IMR-90 (cell line): ENCODE results near the gene PPP1R12C. TPM values are rescaled to one million over a fixed set of nuclear protein-coding genes. Genes with fewer than 3 reads are reported as not detected.

Source experiments
- ATAC-seq: fragments of 200-7000 bp; cut with Tn5 transposase; 2 replicates; pipeline ENCODE4 v1.9.1; 2020; ENCODE audit warnings: low read depth, mild to moderate bottlenecking, moderate library complexity
- BruUV-seq: library from RNA; stranded (reverse); fragments of 400-500 nt; replicated peaks from 2 replicates; lab custom pipeline; 2021; lab: Mats Ljungman, UMichigan
- CTCF ChIA-PET: fragments of 300-600 bp; formaldehyde crosslinking; extraction: SDS; loops from one replicate; lab custom pipeline; 2021; ENCODE audit warnings: antibody characterized with exemption; lab: Yijun Ruan, JAX
- POLR2A ChIA-PET: fragments of 300-600 bp; sonication (Branson Sonifier 250); formaldehyde crosslinking; loops from one replicate; lab custom pipeline; 2022; ENCODE audit warnings: antibody characterized with exemption; ENCODE audit not compliant: unreplicated experiment; lab: Charles Lee
- DNase-seq: peaks from one replicate; pipeline ENCODE4 v3.0.0; 2013
- H2AFZ ChIP-seq: replicated peaks from 2 replicates; pipeline ENCODE3; 2013; ENCODE audit warnings: low read length, mild to moderate bottlenecking; ENCODE audit not compliant: poor library complexity
- H2AK5ac ChIP-seq: 2 replicates; pipeline ENCODE4 v1.6.1; 2013; ENCODE audit warnings: low read depth, low read length, inconsistent platforms
- H2AK9ac ChIP-seq: replicated peaks from 2 replicates; pipeline ENCODE3; 2013; ENCODE audit warnings: mild to moderate bottlenecking, low read depth, low read length, moderate library complexity; ENCODE audit not compliant: poor library complexity
- H2BK120ac ChIP-seq: 2 replicates; pipeline ENCODE4 v1.6.1; 2013; ENCODE audit warnings: low read depth, low read length, inconsistent platforms
- H2BK15ac ChIP-seq: 3 replicates; pipeline ENCODE4 v1.6.1; 2013; ENCODE audit warnings: low read depth, low read length, inconsistent platforms
- H2BK20ac ChIP-seq: 2 replicates; pipeline ENCODE4 v1.6.1; 2013; ENCODE audit warnings: low read depth, mild to moderate bottlenecking, inconsistent platforms, low read length, moderate library complexity
- H2BK5ac ChIP-seq: 2 replicates; pipeline ENCODE4 v1.6.1; 2013; ENCODE audit warnings: mild to moderate bottlenecking, low read depth, low read length, inconsistent platforms; ENCODE audit not compliant: poor library complexity, severe bottlenecking
- H3K14ac ChIP-seq: replicated peaks from 2 replicates; pipeline ENCODE4 v1.6.1; 2013; ENCODE audit warnings: low read depth, low read length, inconsistent platforms
- H3K18ac ChIP-seq: 2 replicates; pipeline ENCODE4 v1.6.1; 2013; ENCODE audit warnings: low read depth, low read length, control low read depth
- H3K23ac ChIP-seq: 2 replicates; pipeline ENCODE4 v1.6.1; 2013; ENCODE audit warnings: low read depth, low read length, inconsistent platforms
- H3K27ac ChIP-seq: 2 replicates; pipeline ENCODE4 v1.5.1; 2013; ENCODE audit warnings: mild to moderate bottlenecking, control low read depth, low read length; ENCODE audit not compliant: insufficient read depth
- H3K27me3 ChIP-seq: 2 replicates; pipeline ENCODE4 v1.6.1; 2013; ENCODE audit warnings: low read length; ENCODE audit not compliant: control insufficient read depth, insufficient read depth
- H3K36me3 ChIP-seq: 2 replicates; pipeline ENCODE4 v1.6.1; 2013; ENCODE audit warnings: low read length, mixed read lengths; ENCODE audit not compliant: control insufficient read depth, insufficient read depth
- H3K4ac ChIP-seq: 2 replicates; pipeline ENCODE4 v1.6.1; 2013; ENCODE audit warnings: low read depth, low read length, inconsistent platforms
- H3K4me1 ChIP-seq: 2 replicates; pipeline ENCODE4 v1.6.1; 2013; ENCODE audit warnings: low read length, mixed read lengths; ENCODE audit not compliant: control insufficient read depth, insufficient read depth
- H3K4me2 ChIP-seq: 2 replicates; pipeline ENCODE4 v1.6.1; 2013; ENCODE audit warnings: low read depth, mild to moderate bottlenecking, control low read depth, low read length, moderate library complexity
- H3K4me3 ChIP-seq: 2 replicates; pipeline ENCODE4 v1.5.1; 2013; ENCODE audit warnings: low read depth, mild to moderate bottlenecking, control low read depth, low read length, moderate library complexity; ENCODE audit not compliant: insufficient read depth
- H3K56ac ChIP-seq: 2 replicates; pipeline ENCODE4 v1.6.1; 2013; ENCODE audit warnings: low read length, inconsistent platforms; ENCODE audit not compliant: insufficient read depth; ENCODE audit errors: extremely low read depth
- H3K79me1 ChIP-seq, 2 experiments: 2 replicates each; pipeline ENCODE4 v1.6.1; 2013; ENCODE audit warnings: low read length in 2 of 2, inconsistent platforms in 1 of 2, low read depth in 1 of 2
- H3K9ac ChIP-seq: 2 replicates; pipeline ENCODE4 v1.6.1; 2013; ENCODE audit warnings: low read depth, low read length, control low read depth
- H3K9me1 ChIP-seq: 2 replicates; pipeline ENCODE4 v1.6.1; 2013; ENCODE audit warnings: low read length, inconsistent platforms; ENCODE audit not compliant: insufficient read depth
- H3K9me3 ChIP-seq: 2 replicates; pipeline ENCODE4 v1.6.1; 2013; ENCODE audit warnings: low read length; ENCODE audit not compliant: control insufficient read depth, insufficient read depth
- H4K20me1 ChIP-seq: 2 replicates; pipeline ENCODE4 v1.6.1; 2013; ENCODE audit warnings: low read length, inconsistent platforms; ENCODE audit not compliant: insufficient read depth
- H4K5ac ChIP-seq: 2 replicates; pipeline ENCODE4 v1.6.1; 2013; ENCODE audit warnings: mild to moderate bottlenecking, low read depth, low read length, control low read depth
- H4K8ac ChIP-seq, 2 experiments: 2 replicates each; pipeline ENCODE4 v1.6.1; 2013; ENCODE audit warnings: low read depth in 2 of 2, low read length in 2 of 2, control low read depth in 1 of 2, inconsistent platforms in 1 of 2
- H4K91ac ChIP-seq: 2 replicates; pipeline ENCODE4 v1.6.1; 2013; ENCODE audit warnings: low read depth, low read length, inconsistent platforms; ENCODE audit not compliant: insufficient read depth
- CTCF ChIP-seq: conservative IDR thresholded peaks from 2 replicates; pipeline ENCODE4 v1.5.1; 2012; ENCODE audit warnings: mild to moderate bottlenecking, low read depth, low read length, improper control_type of control experiment
- ELK1 ChIP-seq: fragments of 150-350 bp; IDR thresholded peaks from 2 replicates; pipeline ENCODE4 v1.6.1; 2016; ENCODE audit warnings: low read depth, mild to moderate bottlenecking, low read length, moderate library complexity, borderline replicate concordance
- MAFK ChIP-seq: IDR thresholded peaks from 2 replicates; pipeline ENCODE4 v1.6.1; 2012; ENCODE audit warnings: low read depth, low read length, improper control_type of control experiment
- MAZ ChIP-seq: IDR thresholded peaks from 2 replicates; pipeline ENCODE4 v1.6.1; 2012; ENCODE audit warnings: low read depth, mild to moderate bottlenecking, low read length, improper control_type of control experiment, moderate library complexity, borderline replicate concordance
- MXI1 ChIP-seq: IDR thresholded peaks from 2 replicates; pipeline ENCODE4 v1.6.1; 2012; ENCODE audit warnings: low read depth, mild to moderate bottlenecking, low read length, moderate library complexity, borderline replicate concordance
- NFE2L2 ChIP-seq: fragments of 150-350 bp; IDR thresholded peaks from 2 replicates; pipeline ENCODE4 v1.6.1; 2016; ENCODE audit warnings: low read depth, mild to moderate bottlenecking, low read length
- USF2 ChIP-seq: fragments of 150-350 bp; IDR thresholded peaks from 2 replicates; pipeline ENCODE4 v1.6.1; 2017; ENCODE audit warnings: mild to moderate bottlenecking, antibody characterized with exemption, low read length, low read depth
- WGBS, 2 experiments: methylation state at CpG; one replicate each; pipeline versions ENCODE4 v1.1.5 to v1.1.7; 2013; ENCODE audit warnings: missing lambda C conversion rate in 2 of 2; ENCODE audit not compliant: insufficient read length in 1 of 2; ENCODE audit errors: extremely low coverage in 2 of 2; 5-methylcytosine and 5-hydroxymethylcytosine counted together
- dilution Hi-C: fragments of 300-500 bp; cut with HindIII; formaldehyde crosslinking; loops from one replicate; pipeline ENCODE4 v1.14.3; 2018; ENCODE audit warnings: low sequenced_read_pairs; ENCODE audit not compliant: unreplicated experiment
- in situ Hi-C: fragments of 300-500 bp; cut with MboI; formaldehyde crosslinking; loops from 3 replicates; pipeline ENCODE4 v1.14.3; 2019; ENCODE audit warnings: low sequenced_read_pairs, inconsistent platforms, mixed read lengths
- intact Hi-C: fragments of 100-400 bp; cut with micrococcal nuclease; formaldehyde crosslinking; loops from 2 replicates; pipeline ENCODE4 v1.10.0; 2022
- polyA plus RNA-seq, 3 experiments: library from polyadenylated mRNA; depleted of rRNA; stranded (reverse); fragments of >200 nt; gene quantifications; 2 replicates each; pipeline ENCODE4 v1.2.3, GENCODE V29; 2012; ENCODE audit warnings: low replicate concordance in 1 of 3
- total RNA-seq: library from RNA; depleted of rRNA; stranded (reverse); fragments of >200 nt; gene quantifications from 2 replicates; pipeline ENCODE4 v1.2.3, GENCODE V29; 2012

Gene PPP1R12C
- total and polyA plus RNA-seq, 2 of the 4 experiments (the other 2 are of a cell fraction) = 21.5 to 81.4 TPM

GRCh38 chr19:55089342-55089944, 28.0 kb downstream of the PPP1R12C start:
- Histone ChIP-seq H3K4me1 (peaks cover 6% of the 10 kb centered on the region; the same call in 1 of the 2 replicates), H4K20me1 (peaks cover 38% of the 10 kb centered on the region), H4K5ac (no peak overlapping the region), H2BK15ac (no peak overlapping the region), H4K8ac (no peak overlapping the region), H2BK5ac (no peak overlapping the region), H4K91ac (no peak overlapping the region), H2AK5ac (no peak overlapping the region), H3K36me3 (peaks cover 24% of the 10 kb centered on the region; the same call in 1 of the 2 replicates), H3K9me3 (no peaks in the 10 kb centered on the region), H2AFZ (no peak overlapping the region), H3K9ac (no peak overlapping the region), H3K23ac (no peak overlapping the region), H3K18ac (no peak overlapping the region), H3K4me2 (no peak overlapping the region), H3K27ac (no peak overlapping the region), H3K56ac (no peak overlapping the region), H3K9me1 (no peaks in the 10 kb centered on the region; the same call in 1 of the 2 replicates), H3K14ac (no peak overlapping the region), H3K79me1 (peaks cover 0 to 12% of the 10 kb centered on the region in 2 experiments; a peak in 2 of 4 replicates), H3K4me3 (no peak overlapping the region), H2AK9ac (no peak overlapping the region), H3K4ac (no peak overlapping the region), H2BK20ac (no peak overlapping the region), H2BK120ac (no peak overlapping the region), H3K27me3 (peaks cover 13% of the 10 kb centered on the region)
- TF ChIP-seq MAZ = no peak
- no peak for TF ChIP-seq CTCF
- no peak for TF ChIP-seq MAFK
- no peak for TF ChIP-seq NFE2L2
- TF ChIP-seq ELK1 = no peak
- TF ChIP-seq MXI1 = no peak
- TF ChIP-seq USF2 = no peak
- ChIA-PET POLR2A (no interaction called here), CTCF (interaction anchor here (0.5 to 1.0 kb wide), 2 partner anchors 8 to 28 kb away, joined by 3 to 4 read pairs; no protein-coding TSS in a partner anchor)
- ATAC-seq = no peak
- no peak for DNase-seq
- intact Hi-C loops = loop anchor here (10.0 kb wide), 1 partner anchor 625 kb away; the partner anchor contains the start of gene LENG9
- dilution Hi-C loops = no loop called here
- in situ Hi-C loops = no loop called here
- WGBS, 2 experiments = 100% methylated on average over 2 of the region's 3 CpGs; no CpG with 5 or more reads in 1 of the 2 experiments
- BruUV-seq = no TSS peak
